ENCODE results near the gene BSG.
"Not testable (repeated sequence)": the region's sequence is repeated elsewhere in the genome, so short reads cannot be mapped to it uniquely, and the experiment has no call there.

The BSG gene

DNA sequence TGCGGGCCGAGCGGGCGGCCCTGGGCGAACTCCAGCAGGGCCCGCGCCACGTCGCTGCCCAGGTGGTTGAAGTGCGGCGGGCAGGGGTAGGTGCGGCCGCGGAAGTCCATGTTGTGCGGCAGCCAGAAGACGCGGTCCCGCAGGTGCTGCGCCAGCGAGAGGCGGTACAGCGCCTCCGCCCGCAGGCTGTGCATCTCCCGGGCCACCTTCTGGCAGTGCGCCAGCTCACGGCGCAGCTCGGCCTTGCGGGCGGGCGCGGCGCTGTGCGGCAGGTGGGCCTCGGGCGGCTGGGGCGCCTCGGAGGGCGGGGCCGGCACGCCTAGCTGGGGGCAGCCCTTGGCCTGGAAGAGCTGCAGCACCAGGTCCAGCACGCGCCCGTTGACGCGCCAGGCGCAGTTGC, 48.8 kb downstream of the BSG start:
- DNase-seq: not testable (repeated sequence)

DNA sequence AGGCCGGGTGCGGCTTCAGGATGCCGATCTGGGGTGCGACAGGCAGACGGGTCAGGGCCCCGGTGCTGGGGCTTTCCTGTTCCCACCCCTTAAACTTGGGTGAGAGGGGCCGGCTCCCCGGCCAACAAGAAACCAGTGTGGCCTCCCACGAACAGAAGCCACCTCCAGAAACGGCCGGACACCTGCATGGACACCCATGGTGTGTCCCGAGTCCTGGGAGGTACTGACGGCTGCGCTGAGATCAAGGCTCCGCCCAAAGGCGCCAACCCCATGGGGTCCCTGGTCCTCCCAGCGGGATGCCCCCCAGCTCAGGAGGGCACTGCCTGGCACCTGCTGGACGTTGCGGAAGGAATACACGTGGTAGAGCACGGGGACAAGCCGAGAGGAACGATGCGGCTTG, 49.4 kb downstream of the BSG start:
- no peak for DNase-seq

DNA sequence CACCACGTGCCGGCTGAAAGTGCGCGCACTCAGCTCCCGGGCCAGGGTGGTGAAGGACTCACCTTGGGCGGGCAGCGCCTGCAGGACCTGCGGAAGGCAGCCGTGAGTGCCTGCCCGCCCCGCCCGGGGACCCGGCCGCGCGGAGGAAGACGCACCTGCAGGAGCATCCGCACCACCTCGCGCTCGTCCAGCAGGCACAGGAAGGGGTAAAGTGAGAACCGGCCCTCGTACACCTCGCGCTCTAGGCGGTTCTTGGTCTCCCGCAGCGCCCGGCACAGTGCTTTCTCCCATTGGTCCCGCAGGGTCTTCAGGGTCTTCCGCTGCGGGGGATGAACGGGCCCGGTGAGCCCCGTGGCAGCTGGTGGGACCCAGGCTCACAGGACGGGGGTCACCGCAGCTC, 50.3 kb downstream of the BSG start:
- no peak for DNase-seq

DNA sequence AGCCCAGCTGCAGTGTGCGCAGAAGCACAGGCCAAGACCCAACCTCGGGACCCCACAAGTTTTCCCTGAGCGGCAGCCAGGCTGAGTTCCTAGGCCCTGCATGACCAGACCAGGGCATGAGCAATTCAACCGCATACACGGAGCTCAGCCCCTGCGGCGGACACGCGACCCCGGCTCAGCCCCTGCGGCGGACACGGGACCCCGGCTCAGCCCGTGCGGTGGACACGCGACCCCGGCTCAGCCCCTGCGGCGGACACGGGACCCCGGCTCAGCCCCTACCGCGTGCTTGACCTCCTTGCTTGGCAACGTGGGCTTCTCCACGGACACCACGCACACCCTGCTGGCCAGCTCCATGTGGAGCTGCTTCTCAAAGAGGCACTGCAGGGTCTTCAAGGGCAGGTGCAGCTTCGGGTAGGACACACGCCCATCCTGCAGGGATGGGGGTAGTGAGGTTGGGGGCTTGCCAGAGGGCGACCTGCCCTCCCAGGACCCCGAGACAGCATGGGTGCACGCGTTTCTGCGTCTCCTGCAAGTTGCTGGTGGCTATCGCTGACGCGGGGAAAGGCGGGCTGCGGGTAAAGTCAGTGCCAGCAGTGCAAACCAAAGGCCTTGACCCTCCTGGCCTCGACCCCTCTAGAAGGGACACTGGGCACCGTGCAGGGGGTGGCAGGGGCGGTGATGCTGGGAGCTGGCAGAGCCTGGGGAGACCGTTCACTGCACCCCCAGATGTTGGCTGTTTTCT, 51.0 kb downstream of the BSG start:
- no peak for DNase-seq

DNA sequence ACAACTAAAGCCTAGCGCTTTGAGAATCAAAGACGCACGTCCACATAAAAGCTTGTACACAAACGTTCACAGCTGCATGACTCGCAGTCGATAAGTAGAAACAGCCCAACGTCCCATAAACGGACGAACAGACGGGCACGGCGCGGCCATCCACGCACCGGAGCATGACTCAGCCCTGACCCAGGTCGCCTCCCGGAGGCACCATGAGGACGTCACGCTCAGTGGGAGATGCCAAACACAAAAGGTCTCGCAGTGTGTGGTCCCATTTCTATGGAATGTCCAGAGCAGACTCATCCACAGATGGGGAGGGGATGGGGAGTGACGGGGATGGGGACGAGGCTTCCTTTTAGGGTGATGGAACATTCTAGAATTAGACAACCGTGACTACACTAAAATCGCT, 51.6 kb downstream of the BSG start:
- DNase-seq: no peak

DNA sequence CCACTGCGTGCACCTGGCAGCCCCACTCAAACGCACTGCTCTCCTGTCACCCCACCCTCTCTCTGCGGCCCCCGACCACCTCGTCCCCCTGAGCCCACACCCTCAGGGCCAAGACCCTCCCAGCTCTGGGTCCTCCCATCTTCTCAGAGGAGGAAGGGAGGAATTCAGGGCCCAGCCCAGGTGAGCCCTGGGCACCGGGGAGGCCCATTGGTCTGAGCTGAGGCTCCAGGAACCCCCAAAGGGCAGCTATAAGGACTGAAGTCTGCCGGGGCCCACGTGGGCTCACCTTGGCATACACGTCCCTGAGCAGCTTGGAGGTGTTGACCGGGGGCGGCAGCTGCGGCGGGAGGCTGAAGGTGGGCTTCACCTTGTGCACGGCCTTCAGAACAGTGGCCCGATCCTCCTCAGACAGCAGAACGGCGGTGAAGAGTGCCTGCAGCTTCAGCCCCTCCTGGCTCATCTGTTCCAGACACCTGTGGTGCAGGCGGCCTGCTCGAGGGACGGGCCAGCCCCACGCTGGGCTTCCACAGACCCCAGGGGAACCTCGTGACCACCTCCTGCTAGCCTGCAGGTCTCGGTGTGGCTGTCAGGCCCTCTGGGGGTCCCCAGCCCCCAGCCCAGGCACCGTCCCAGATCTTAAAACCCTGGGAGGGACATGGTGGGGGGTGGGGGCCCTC, 52.2 kb downstream of the BSG start:
- no peak for DNase-seq

DNA sequence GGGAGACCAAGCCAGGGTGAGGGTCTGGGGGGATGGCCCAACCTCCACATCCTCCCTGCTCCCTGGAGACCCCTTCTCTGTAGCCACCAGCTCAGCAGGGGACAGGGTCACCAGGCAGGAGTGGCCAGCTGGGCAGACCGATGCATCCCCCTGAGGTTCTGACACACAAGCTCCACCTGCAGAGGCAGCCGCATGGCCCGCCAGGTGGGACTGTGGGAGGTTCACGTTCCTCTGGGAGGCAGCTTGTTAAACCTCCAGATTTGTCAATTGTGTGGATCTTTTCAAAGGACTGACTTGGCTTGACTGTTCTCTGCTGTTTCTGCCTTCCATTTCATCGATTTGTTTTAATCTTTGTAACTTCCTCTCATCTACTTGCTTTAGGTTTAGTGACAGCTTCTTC, 52.9 kb downstream of the BSG start:
- DNase-seq: no peak

DNA sequence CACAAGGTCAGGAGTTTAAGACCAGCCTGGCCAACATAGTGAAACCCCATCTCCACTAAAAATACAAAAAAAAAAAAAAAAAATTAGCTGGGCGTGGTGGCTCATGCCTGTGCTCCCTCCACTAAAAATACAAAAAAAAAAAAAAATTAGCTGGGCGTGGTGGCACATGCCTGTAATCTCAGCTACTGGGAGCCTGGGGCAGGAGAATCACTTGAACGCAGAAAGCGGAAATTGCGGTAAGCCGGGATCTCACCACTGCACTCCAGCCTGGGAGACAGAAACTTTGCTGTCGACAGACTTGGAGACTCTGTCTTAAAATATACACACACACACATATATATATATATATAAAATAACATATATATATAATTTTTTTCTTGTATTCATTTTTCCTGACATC, 54.2 kb downstream of the BSG start:
- DNase-seq: not testable (repeated sequence)

DNA sequence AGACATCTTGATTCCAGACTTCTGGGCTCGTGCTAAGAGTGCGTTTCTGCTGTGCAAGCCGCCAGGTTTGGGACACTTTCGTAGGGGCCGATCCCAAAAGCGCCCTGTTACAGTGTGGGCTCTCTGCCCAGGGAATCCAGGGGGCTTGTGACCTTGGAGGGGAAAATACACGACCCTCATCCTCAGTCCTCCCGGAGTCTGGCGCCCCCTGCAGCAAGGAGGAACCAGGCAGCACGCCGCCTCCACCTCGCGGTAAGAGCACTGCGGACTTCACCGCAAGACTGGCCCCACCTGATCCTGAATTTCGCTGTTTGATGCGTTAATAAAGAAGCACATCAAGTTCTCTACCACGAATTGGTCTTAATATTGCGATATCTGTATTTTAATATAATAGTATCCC, 55.8 kb downstream of the BSG start:
- no peak for DNase-seq

DNA sequence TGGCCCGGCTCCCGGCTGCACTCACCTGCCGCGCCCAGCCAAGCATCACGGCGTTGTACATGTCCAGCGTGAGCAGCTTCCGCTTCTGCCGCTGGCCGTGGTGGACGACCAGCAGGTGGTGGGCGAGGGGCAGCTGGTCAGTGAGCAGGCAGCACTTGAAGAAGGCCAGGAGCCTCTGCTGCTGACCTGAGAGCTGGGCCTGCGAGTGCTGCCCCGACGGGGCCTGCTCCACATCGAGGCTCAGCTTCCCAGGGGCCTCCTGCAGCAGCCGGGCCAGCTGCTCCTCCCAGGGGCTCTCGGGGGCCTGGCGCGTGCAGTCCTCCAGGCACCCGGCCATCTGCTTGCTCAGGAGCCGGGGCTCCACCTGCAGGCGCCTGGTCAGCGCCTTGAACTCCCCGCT, 57.1 kb downstream of the BSG start:
- DNase-seq: not testable (repeated sequence)

DNA sequence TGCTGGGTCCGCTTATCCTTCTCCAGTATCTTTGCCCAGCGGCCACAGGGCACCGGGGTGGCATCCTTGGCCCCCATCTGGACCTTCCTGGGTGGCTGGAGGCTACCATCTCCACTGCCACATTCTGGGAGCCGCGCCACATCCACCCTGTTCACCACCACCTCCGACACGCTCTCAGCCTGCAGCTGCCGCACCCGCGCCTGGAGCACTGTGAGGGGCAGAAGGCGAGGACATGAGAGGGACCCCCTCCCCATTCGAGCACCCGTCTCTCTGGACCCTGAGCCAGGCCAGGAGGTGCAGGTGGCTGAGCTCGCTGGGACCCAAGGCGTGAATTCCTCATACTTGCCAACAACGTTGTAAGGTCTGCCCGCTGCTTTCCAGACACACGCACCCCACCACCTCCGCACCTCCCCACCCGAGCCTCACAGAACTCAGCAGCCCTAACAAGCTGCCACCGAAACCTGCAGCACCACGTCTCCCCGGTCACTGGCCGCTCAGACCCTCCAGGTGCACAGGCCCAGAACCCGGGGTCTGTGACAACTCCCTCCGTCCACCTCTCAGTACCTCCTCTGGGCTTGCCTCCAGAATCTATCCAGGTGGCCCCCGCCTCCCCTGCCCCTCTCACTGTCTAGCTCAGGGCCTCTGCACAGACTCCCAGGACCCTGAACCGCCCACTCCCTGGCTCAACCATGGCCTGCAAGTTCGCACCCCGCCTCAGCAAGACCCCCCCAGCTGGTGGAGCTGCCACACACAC, 57.7 kb downstream of the BSG start:
- DNase-seq: no peak

DNA sequence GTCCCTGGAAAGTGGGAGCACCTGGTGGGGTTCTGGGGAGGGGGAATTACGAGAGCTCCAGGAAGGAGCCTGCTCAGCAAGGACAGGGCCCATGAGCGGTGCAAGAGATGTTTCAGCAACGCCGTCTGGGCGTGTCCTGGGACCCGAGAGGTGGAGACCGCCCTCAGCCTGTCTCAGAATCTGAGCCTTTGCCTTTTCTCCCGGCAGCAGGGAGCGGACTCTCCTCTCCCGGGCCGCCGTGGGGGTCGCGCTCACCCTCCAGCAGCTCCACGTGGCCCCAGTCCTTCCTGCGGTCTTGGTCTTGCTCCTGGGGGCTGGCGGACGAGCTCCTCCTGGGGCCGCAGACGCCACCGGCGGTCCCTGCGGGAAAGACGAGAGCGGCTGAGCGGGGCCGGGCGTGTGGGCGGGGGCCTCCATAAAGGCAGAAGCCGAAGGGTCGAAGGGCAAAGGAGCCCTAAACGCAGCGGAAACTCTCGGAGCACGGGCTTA, 60.2 kb downstream of the BSG start:
- DNase-seq: no peak

Data from CD4-positive, alpha-beta T cell treated with Interleukin-21 for 1 hour (primary cell).